Esophagus squamous epithelium (tissue), 4 donors: ENCODE data around the gene SH3BP2.

Experiments used
- POLR2A ChIP-seq, 4 donors: fragments of 450-650 bp; IDR thresholded peaks; one replicate each; pipeline ENCODE4 v1.6.1; 2017; ENCODE audit warnings: antibody characterized with exemption in 4 of 4, mild to moderate bottlenecking in 4 of 4, moderate library complexity in 3 of 4
- TF ChIP-seq, protein P1 (sequence below), 6 experiments: fragments of 450-650 bp in 4 of 6; fragments of 200-600 bp in 2 of 6; sonication (generic) in 2 of 6; IDR thresholded peaks; one replicate each; pipeline ENCODE4 v1.5.1; 2016 to 2019; ENCODE audit warnings: antibody characterized with exemption in 6 of 6, mild to moderate bottlenecking in 4 of 6, moderate library complexity in 4 of 6

- TF ChIP-seq POLR2A (IDR thresholded peaks at IDR 0.05): no peak
- TF ChIP-seq, protein P1, sequence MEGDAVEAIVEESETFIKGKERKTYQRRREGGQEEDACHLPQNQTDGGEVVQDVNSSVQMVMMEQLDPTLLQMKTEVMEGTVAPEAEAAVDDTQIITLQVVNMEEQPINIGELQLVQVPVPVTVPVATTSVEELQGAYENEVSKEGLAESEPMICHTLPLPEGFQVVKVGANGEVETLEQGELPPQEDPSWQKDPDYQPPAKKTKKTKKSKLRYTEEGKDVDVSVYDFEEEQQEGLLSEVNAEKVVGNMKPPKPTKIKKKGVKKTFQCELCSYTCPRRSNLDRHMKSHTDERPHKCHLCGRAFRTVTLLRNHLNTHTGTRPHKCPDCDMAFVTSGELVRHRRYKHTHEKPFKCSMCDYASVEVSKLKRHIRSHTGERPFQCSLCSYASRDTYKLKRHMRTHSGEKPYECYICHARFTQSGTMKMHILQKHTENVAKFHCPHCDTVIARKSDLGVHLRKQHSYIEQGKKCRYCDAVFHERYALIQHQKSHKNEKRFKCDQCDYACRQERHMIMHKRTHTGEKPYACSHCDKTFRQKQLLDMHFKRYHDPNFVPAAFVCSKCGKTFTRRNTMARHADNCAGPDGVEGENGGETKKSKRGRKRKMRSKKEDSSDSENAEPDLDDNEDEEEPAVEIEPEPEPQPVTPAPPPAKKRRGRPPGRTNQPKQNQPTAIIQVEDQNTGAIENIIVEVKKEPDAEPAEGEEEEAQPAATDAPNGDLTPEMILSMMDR (IDR thresholded peaks at IDR 0.05): no peak
Measured at GRCh38 chr4:2814627-2815270, 21.9 kb downstream of the SH3BP2 start.
